PC-9 (cell line): ENCODE data around the gene LSP1. TPM values are rescaled to one million over a fixed set of nuclear protein-coding genes. Genes with fewer than 3 reads are reported as not detected.

ENCODE experiments used
- BruUV-seq: library from RNA; stranded (reverse); fragments of 400-500 nt; replicated peaks from 2 replicates; lab custom pipeline; 2021; lab: Mats Ljungman, UMichigan
- CTCF ChIA-PET: fragments of 300-600 bp; sonication (Branson Sonifier 250); formaldehyde crosslinking; loops from one replicate; lab custom pipeline; 2022; ENCODE audit warnings: antibody characterized with exemption; lab: Charles Lee
- POLR2A ChIA-PET: fragments of 300-600 bp; sonication (Branson Sonifier 250); formaldehyde crosslinking; loops from one replicate; lab custom pipeline; 2022; ENCODE audit warnings: antibody characterized with exemption; ENCODE audit not compliant: unreplicated experiment; lab: Charles Lee
- DNase-seq, 2 experiments: peaks; one replicate each; pipeline versions ENCODE4 v3.0.0 to v3.0.0-alpha.2; 2015 to 2022; ENCODE audit warnings: mixed read lengths in 1 of 2
- H2AFZ ChIP-seq: fragments of 200-600 bp; sonication (generic); 2 replicates; pipeline ENCODE4 v1.8.1; 2017; ENCODE audit warnings: antibody characterized with exemption
- H3F3A ChIP-seq: fragments of 200-600 bp; sonication (generic); 2 replicates; pipeline ENCODE4 v1.8.1; 2017; ENCODE audit warnings: antibody characterized with exemption, mild to moderate bottlenecking, low read depth; ENCODE audit not compliant: insufficient read depth
- H3K27ac ChIP-seq: fragments of 200-600 bp; sonication (generic); 2 replicates; pipeline ENCODE4 v1.6.1; 2016; ENCODE audit warnings: mixed run types
- H3K27me3 ChIP-seq: fragments of 200-600 bp; sonication (generic); 2 replicates; pipeline ENCODE4 v1.6.1; 2016; ENCODE audit warnings: low read depth, mixed run types; ENCODE audit not compliant: insufficient read depth
- H3K36me3 ChIP-seq: fragments of 200-600 bp; sonication (generic); 2 replicates; pipeline ENCODE4 v1.6.1; 2016; ENCODE audit warnings: low read depth, mixed run types
- H3K4me1 ChIP-seq: fragments of 200-600 bp; sonication (generic); replicated peaks from 2 replicates; pipeline ENCODE4 v1.6.1; 2016; ENCODE audit warnings: mixed run types; ENCODE audit not compliant: insufficient read depth
- H3K4me2 ChIP-seq: fragments of 200-600 bp; sonication (generic); 2 replicates; pipeline ENCODE4 v1.6.1; 2017; ENCODE audit warnings: mixed run types
- H3K4me3 ChIP-seq: fragments of 200-600 bp; sonication (generic); 2 replicates; pipeline ENCODE4 v1.6.1; 2016; ENCODE audit warnings: mixed run types
- H3K79me2 ChIP-seq: fragments of 200-600 bp; sonication (generic); 2 replicates; pipeline ENCODE4 v1.6.1; 2017; ENCODE audit warnings: low read depth, mixed run types
- H3K9me2 ChIP-seq: fragments of 200-600 bp; sonication (generic); 2 replicates; pipeline ENCODE4 v1.8.1; 2017; ENCODE audit warnings: mild to moderate bottlenecking; ENCODE audit not compliant: insufficient read depth
- H3K9me3 ChIP-seq: fragments of 200-600 bp; sonication (generic); 2 replicates; pipeline ENCODE4 v1.8.1; 2016; ENCODE audit warnings: low read depth; ENCODE audit not compliant: insufficient read depth
- H4K20me1 ChIP-seq: fragments of 200-600 bp; sonication (generic); 2 replicates; pipeline ENCODE4 v1.8.1; 2017; ENCODE audit not compliant: insufficient read depth
- EZH2 ChIP-seq: fragments of 200-600 bp; sonication (generic); IDR thresholded peaks from 2 replicates; pipeline ENCODE4 v1.8.0; 2017; ENCODE audit warnings: antibody characterized with exemption, low read depth
- intact Hi-C: fragments of 100-400 bp; cut with micrococcal nuclease; formaldehyde crosslinking; loops from one replicate; pipeline ENCODE4 v1.10.0; 2022; ENCODE audit not compliant: unreplicated experiment
- total RNA-seq: library from RNA; stranded (reverse); gene quantifications from 2 replicates; pipeline ENCODE4 v1.2.3, GENCODE V29; 2021
- TF ChIP-seq, protein P1 (sequence below): fragments of 200-600 bp; sonication (generic); conservative IDR thresholded peaks from 2 replicates; pipeline ENCODE4 v1.6.1; 2017; ENCODE audit warnings: mixed run types, antibody characterized with exemption, mild to moderate bottlenecking, moderate library complexity

The LSP1 gene
- total RNA-seq, 1 experiment from 2014 or later: 2.6 TPM

DNA sequence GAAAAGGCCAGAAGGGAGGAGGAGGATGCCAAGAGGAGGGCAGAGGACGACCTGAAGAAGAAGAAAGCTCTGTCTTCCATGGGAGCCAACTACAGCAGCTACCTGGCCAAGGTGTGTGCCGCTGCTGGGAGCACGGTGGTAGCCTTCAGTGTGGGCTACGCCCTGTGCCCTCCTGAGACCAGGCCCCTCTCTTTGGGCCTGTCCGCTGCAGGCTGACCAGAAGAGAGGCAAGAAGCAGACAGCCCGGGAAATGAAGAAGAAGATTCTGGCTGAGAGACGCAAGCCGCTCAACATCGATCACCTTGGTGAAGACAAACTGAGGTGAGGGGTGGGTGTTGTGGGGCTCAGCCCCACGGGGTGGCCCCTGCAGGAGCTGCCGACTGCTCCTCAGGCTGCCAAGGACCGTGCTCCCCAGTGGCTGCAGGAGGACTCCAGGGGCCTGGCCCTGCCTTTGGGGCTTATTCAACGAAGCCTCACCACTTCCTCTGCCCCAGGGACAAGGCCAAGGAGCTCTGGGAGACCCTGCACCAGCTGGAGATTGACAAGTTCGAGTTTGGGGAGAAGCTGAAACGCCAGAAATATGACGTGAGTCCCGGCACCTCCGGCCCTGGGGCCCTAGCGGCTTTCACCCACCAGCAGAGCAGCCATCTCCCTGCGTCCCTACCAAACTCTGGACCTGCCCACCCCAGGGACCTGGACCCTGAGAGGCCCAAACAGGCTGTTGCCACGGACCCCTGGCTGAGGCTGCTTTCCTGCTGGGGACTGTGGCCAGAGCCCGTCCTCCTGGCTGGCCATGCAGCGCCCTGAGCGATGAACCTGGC lies 81.7 kb downstream of the LSP1 start:
- Histone ChIP-seq H3K9me2 (no peaks in the 10 kb centered on the region), H3F3A (no peaks in the 10 kb centered on the region), H3K36me3 (no peaks in the 10 kb centered on the region), H3K27me3 (peaks cover 42% of the 10 kb centered on the region), H3K4me3 (no peak overlapping the region), H3K27ac (no peak overlapping the region), H3K9me3 (no peaks in the 10 kb centered on the region), H2AFZ (no peak overlapping the region), H3K79me2 (no peaks in the 10 kb centered on the region), H4K20me1 (no peaks in the 10 kb centered on the region), H3K4me2 (no peak overlapping the region), H3K4me1 (no peaks in the 10 kb centered on the region)
- intact Hi-C loops: no loop called here
- DNase-seq: no peak
- CTCF ChIA-PET: no interaction called here
- TF ChIP-seq EZH2: no peak
- TF ChIP-seq, protein P1, sequence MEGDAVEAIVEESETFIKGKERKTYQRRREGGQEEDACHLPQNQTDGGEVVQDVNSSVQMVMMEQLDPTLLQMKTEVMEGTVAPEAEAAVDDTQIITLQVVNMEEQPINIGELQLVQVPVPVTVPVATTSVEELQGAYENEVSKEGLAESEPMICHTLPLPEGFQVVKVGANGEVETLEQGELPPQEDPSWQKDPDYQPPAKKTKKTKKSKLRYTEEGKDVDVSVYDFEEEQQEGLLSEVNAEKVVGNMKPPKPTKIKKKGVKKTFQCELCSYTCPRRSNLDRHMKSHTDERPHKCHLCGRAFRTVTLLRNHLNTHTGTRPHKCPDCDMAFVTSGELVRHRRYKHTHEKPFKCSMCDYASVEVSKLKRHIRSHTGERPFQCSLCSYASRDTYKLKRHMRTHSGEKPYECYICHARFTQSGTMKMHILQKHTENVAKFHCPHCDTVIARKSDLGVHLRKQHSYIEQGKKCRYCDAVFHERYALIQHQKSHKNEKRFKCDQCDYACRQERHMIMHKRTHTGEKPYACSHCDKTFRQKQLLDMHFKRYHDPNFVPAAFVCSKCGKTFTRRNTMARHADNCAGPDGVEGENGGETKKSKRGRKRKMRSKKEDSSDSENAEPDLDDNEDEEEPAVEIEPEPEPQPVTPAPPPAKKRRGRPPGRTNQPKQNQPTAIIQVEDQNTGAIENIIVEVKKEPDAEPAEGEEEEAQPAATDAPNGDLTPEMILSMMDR: no peak
- POLR2A ChIA-PET: interaction anchor here (0.5 kb wide), 1 partner anchor 980 kb away, joined by 6 read pairs; no protein-coding TSS in a partner anchor
- BruUV-seq: no TSS peak

DNA sequence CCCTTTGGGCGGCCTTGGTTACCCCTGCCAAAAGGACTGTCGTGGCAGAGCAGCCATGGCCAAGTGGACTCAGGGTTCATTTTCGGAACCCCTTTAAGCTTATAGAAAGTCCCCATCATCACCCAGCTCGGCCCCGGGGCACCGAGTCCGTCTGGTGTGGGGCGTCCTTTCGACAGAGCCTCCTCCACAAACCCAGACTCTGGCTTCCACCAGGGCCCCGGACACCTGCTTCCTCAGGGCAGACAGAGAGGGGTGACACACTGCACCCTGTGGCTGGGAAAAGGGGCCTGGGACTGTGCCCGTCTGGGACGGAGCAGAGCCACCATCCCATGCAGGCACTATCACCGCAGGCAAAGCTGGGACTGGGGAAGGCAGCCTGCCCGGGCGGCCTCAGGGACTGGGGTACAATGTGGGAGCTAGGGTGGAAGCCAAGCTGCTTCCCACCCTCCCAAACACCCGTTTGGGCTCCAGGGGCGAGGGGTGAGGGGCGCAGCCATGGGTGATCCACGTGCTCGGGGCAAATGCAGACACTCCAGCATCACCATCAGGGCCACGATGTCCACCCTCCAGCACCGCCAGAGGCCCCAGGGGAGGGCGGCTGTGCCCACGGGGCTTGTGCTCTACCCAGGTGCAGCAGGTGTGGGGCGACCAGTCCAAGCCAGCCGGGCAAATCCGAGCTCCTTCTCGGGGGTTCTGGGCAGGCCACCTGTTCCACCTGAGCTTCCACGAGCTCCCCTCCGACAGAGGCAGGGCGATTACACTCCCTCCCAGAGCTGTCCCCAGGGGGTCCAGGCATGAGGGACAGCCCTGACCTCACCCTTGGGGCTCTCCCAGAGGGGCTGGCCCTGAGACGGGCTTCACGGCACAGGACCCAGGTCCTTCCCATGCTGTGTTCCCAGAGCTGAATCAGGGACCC lies 82.5 kb downstream of the LSP1 start:
- Histone ChIP-seq H4K20me1 (no peaks in the 10 kb centered on the region), H3K36me3 (no peaks in the 10 kb centered on the region), H3K79me2 (no peaks in the 10 kb centered on the region), H2AFZ (no peak overlapping the region), H3K4me1 (no peaks in the 10 kb centered on the region), H3K27me3 (peaks cover 42% of the 10 kb centered on the region), H3F3A (no peaks in the 10 kb centered on the region), H3K27ac (no peak overlapping the region), H3K9me2 (no peaks in the 10 kb centered on the region), H3K4me2 (no peak overlapping the region), H3K4me3 (no peak overlapping the region), H3K9me3 (no peaks in the 10 kb centered on the region)
- no peak for TF ChIP-seq EZH2
- TF ChIP-seq, protein P1: no peak
- ChIA-PET POLR2A (no interaction called here), CTCF (no interaction called here)
- BruUV-seq: no TSS peak
- DNase-seq: no peak
- intact Hi-C loops: no loop called here

DNA sequence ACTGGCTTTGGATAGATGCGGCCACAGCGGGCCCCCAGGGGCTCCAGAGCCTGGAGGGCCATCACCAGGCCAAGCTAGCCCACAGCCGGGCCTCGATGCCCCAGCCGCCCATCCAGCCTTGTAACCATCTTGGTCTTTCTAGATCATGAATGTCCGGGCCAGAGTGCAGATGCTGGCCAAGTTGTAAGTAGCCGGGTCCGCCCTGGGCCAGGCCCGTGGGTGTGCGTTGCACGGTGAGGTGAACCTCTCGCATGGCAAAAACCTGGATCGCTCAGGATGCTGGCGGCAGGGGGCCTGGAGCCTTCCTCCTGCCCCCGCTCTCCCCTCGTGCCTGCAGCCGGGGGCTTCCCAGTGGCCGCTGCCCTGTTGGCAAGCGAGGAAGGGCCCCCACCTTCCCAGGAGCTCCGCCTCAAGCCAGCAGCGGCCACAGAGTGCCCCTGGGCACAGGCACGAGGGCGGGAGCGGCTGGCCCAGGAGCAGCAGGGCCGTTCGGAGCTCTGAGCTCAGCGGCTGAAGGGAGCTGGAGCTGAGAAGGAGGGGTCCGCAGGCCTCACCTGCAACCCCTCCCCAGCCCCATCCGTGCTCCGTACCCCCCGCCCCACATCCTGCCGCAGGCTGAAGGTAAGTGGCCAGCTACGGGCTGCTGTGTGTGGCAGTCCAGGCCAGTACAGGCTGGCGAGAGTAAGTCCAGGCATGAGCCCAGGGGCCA lies 83.3 kb downstream of the LSP1 start:
- H3K27ac ChIP-seq: no peak overlapping the region
- H3F3A ChIP-seq: no peaks in the 10 kb centered on the region
- intact Hi-C loops: no loop called here
- no peaks in the 10 kb centered on the region for H3K4me1 ChIP-seq
- no peaks in the 10 kb centered on the region for H3K9me2 ChIP-seq
- H4K20me1 ChIP-seq: no peaks in the 10 kb centered on the region
- CTCF ChIA-PET: interaction anchor here (0.6 kb wide), 1 partner anchor 302 kb away, joined by 3 read pairs; no protein-coding TSS in a partner anchor
- BruUV-seq: no TSS peak
- H2AFZ ChIP-seq: no peak overlapping the region
- no peak for TF ChIP-seq EZH2
- TF ChIP-seq, protein P1: no peak
- H3K79me2 ChIP-seq: no peaks in the 10 kb centered on the region
- DNase-seq: no peak
- POLR2A ChIA-PET: no interaction called here
- peaks cover 42% of the 10 kb centered on the region for H3K27me3 ChIP-seq
- no peak overlapping the region for H3K4me2 ChIP-seq
- H3K9me3 ChIP-seq: no peaks in the 10 kb centered on the region
- no peak overlapping the region for H3K4me3 ChIP-seq
- H3K36me3 ChIP-seq: no peaks in the 10 kb centered on the region
